SK-N-SH (cell line): ENCODE results near the gene ASCC1.

Source experiments
- CHD2 ChIP-seq: fragments of 150-350 bp; IDR thresholded peaks from 2 replicates; pipeline ENCODE4 v1.6.1; 2018; ENCODE audit warnings: low read length; ENCODE audit not compliant: partially characterized antibody
- RAD21 ChIP-seq: IDR thresholded peaks from 2 replicates; pipeline ENCODE4 v1.6.1; 2012; ENCODE audit warnings: mild to moderate bottlenecking, low read length
- REST ChIP-seq: IDR thresholded peaks from 2 replicates; pipeline ENCODE4 v1.6.1; 2012; ENCODE audit warnings: mild to moderate bottlenecking, low read depth, low read length, moderate library complexity
- YY1 ChIP-seq: IDR thresholded peaks from 2 replicates; pipeline ENCODE4 v1.4.0; 2012; ENCODE audit warnings: low read depth, mild to moderate bottlenecking
- TF ChIP-seq, protein P1 (sequence below): fragments of 150-350 bp; IDR thresholded peaks from 2 replicates; pipeline ENCODE4 v1.6.1; 2017; ENCODE audit warnings: antibody characterized with exemption, low read length, low read depth, borderline replicate concordance
- TF ChIP-seq, protein P2 (sequence below): fragments of 200-600 bp; sonication (generic); IDR thresholded peaks from 2 replicates; pipeline ENCODE4 v1.6.1; 2017; ENCODE audit warnings: antibody characterized with exemption, mild to moderate bottlenecking, moderate library complexity

GRCh38 chr10:72087969-72088888 is 127.8 kb downstream of the ASCC1 start, which contains the start of gene SPOCK2:
- TF ChIP-seq, protein P1, sequence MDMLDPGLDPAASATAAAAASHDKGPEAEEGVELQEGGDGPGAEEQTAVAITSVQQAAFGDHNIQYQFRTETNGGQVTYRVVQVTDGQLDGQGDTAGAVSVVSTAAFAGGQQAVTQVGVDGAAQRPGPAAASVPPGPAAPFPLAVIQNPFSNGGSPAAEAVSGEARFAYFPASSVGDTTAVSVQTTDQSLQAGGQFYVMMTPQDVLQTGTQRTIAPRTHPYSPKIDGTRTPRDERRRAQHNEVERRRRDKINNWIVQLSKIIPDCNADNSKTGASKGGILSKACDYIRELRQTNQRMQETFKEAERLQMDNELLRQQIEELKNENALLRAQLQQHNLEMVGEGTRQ: no peak
- TF ChIP-seq, protein P2, sequence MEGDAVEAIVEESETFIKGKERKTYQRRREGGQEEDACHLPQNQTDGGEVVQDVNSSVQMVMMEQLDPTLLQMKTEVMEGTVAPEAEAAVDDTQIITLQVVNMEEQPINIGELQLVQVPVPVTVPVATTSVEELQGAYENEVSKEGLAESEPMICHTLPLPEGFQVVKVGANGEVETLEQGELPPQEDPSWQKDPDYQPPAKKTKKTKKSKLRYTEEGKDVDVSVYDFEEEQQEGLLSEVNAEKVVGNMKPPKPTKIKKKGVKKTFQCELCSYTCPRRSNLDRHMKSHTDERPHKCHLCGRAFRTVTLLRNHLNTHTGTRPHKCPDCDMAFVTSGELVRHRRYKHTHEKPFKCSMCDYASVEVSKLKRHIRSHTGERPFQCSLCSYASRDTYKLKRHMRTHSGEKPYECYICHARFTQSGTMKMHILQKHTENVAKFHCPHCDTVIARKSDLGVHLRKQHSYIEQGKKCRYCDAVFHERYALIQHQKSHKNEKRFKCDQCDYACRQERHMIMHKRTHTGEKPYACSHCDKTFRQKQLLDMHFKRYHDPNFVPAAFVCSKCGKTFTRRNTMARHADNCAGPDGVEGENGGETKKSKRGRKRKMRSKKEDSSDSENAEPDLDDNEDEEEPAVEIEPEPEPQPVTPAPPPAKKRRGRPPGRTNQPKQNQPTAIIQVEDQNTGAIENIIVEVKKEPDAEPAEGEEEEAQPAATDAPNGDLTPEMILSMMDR: no peak
- TF ChIP-seq RAD21: no peak
- TF ChIP-seq REST: no peak
- TF ChIP-seq YY1: no peak
- no peak for TF ChIP-seq CHD2
